ENCODE data around the gene ENSA.
A peak's percentile ranks its signal among the peaks of the same experiment; 100 is the strongest.

ENSA gene

DNA sequence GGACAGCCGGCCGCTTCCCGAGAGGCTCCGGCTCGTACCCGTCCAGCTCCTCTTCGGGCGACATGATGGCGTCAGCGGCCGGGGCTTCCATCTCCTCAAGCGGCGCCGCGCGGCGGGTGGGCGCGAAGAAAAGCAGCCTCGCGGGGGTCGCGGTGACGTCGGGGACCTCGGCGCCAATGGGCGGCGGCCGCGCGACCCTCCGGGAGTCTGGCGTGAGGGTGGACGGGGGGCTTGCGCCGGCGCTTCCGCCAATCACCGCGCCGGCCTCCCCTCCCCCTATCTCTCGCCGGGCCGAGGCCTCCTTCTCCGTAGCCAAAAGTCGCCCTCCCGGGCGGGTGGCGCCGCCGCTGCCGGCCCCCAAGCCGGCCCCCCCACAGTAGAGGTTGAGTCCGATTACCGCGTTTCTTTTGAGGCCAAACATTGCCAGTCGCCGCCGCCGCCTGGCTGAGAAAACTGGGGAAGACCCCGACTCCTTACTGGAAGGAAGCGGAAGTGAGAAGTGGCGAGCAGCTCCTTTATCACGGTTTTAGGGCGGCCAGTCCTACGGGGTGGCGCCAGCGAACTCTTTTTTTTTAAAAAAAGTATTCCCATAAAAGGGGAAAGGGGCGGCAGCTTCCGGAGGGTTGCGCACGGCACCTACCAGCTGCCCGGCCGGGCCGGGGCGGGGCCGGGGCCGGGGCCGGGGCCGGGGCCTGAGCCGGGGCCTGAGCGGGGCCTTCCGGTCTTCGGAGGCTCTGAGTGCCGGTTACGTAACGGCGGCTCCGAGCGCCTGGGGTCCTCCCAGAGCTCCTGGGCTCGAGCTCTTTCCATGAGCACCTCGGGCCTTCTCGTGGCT lies 50.1 kb downstream of the ENSA start, which contains the start of gene MCL1:
Gene MCL1 (minus strand): TSS at position 501 of the 835 bp plus-strand sequence. CDS start 80 bp downstream, at position 421.
- peak within 1 kb of the TSS; percentile 100 for H3K27ac ChIP-seq
- no peaks in the 10 kb centered on the region for H3K27me3 ChIP-seq
- peaks cover 33 to 40% of the 10 kb centered on the region in 2 experiments for H3K4me1 ChIP-seq (ENCODE audit: control insufficient read depth in 1 of 2, insufficient read depth in 1 of 2, low read depth in 1 of 2, low read length in 1 of 2)
- H3K36me3 ChIP-seq: peaks cover 49% of the 10 kb centered on the region
- H3K9me3 ChIP-seq: no peaks in the 10 kb centered on the region
- TF ChIP-seq, protein P1, sequence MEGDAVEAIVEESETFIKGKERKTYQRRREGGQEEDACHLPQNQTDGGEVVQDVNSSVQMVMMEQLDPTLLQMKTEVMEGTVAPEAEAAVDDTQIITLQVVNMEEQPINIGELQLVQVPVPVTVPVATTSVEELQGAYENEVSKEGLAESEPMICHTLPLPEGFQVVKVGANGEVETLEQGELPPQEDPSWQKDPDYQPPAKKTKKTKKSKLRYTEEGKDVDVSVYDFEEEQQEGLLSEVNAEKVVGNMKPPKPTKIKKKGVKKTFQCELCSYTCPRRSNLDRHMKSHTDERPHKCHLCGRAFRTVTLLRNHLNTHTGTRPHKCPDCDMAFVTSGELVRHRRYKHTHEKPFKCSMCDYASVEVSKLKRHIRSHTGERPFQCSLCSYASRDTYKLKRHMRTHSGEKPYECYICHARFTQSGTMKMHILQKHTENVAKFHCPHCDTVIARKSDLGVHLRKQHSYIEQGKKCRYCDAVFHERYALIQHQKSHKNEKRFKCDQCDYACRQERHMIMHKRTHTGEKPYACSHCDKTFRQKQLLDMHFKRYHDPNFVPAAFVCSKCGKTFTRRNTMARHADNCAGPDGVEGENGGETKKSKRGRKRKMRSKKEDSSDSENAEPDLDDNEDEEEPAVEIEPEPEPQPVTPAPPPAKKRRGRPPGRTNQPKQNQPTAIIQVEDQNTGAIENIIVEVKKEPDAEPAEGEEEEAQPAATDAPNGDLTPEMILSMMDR (IDR thresholded peaks at IDR 0.05): peak; percentile 66
- peak within 1 kb of the TSS; percentile 80 to 97 for H3K4me3 ChIP-seq (ENCODE audit: low read depth in 1 of 2, low read length in 1 of 2)

DNA sequence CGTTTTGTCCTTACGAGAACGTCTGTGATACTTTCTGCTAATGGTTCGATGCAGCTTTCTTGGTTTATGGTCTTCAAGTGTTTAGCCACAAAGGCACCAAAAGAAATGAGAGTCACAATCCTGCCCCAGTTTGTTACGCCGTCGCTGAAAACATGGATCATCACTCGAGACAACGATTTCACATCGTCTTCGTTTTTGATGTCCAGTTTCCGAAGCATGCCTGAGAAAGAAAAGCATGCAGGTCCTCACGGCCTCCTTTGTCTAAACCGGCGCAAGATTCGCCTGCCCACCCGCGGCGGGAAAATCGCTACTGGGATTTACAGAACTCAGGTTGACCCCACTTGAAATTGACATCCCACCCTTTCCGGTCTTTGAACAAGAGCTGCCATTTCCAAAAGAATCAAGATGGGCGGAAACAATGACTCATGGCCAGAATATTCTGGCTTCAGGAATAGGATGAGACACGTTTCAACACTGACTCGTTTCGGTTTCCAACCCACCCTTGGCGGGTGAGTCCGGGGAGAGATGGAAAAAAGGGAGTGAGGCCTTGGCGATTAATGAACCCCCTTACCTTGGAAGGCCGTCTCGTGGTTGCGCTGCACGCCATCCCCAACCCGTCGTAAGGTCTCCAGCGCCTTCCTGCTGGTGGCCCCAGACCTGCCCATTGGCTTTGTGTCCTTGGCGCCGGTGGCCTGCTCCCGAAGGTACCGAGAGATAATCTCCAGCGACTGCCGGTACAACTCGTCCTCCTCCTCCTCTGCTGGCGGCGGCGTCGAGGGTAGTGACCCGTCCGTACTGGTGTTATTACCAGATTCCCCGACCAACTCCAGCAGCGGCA lies 50.9 kb downstream of the ENSA start:
- Histone ChIP-seq H3K36me3 (peaks cover 57% of the 10 kb centered on the region), H3K27ac (peak overlapping the region; percentile 100), H3K27me3 (no peaks in the 10 kb centered on the region), H3K4me1 (ENCODE audit: control insufficient read depth in 1 of 2, insufficient read depth in 1 of 2, low read depth in 1 of 2, low read length in 1 of 2) (peaks cover 41 to 49% of the 10 kb centered on the region in 2 experiments), H3K4me3 (ENCODE audit: low read depth in 1 of 2, low read length in 1 of 2) (peak overlapping the region; percentile 80 to 97), H3K9me3 (no peaks in the 10 kb centered on the region)
- TF ChIP-seq, protein P1 (IDR thresholded peaks at IDR 0.05): no peak

DNA sequence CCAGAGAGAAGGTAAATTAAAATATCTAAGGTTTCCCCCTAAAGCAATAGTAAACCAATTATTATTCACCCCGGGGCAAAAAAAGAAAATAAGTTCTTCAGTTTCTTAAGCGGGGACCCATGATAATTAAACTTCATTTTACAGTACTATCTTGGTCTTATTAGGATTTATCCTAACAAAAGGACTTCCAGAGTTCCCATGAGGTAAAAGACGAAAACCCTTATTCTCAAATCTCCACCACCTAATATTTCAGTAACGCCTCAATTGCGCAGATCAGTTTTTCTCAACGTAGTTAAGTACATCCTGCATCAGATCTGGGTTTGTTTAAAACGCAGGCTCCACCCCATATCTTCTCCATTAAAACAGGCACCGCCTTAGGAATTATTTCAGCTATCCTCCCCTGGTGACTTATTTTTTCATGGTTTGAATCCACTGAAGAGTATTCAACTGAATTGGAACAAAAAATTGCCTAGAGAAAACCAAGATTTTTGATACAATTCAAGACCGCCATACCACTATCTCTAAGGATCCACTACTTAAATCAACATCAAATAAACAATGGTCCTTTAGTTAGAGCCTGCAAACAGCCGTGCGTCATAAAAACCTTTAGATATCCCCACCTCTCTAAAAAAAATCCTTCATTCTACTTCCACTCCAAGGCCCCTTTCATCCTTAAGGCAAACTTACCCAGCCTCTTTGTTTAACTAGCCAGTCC lies 51.7 kb downstream of the ENSA start:
- no peaks in the 10 kb centered on the region for H3K27me3 ChIP-seq
- peaks cover 65% of the 10 kb centered on the region for H3K36me3 ChIP-seq
- TF ChIP-seq, protein P1 (IDR thresholded peaks at IDR 0.05): no peak
- H3K9me3 ChIP-seq: no peaks in the 10 kb centered on the region
- H3K4me3 ChIP-seq (ENCODE audit: low read depth in 1 of 2, low read length in 1 of 2): peak overlapping the region; percentile 80 to 97
- H3K4me1 ChIP-seq (ENCODE audit: control insufficient read depth in 1 of 2, insufficient read depth in 1 of 2, low read depth in 1 of 2, low read length in 1 of 2): peaks cover 47 to 55% of the 10 kb centered on the region in 2 experiments
- H3K27ac ChIP-seq: peak overlapping the region; percentile 100

DNA sequence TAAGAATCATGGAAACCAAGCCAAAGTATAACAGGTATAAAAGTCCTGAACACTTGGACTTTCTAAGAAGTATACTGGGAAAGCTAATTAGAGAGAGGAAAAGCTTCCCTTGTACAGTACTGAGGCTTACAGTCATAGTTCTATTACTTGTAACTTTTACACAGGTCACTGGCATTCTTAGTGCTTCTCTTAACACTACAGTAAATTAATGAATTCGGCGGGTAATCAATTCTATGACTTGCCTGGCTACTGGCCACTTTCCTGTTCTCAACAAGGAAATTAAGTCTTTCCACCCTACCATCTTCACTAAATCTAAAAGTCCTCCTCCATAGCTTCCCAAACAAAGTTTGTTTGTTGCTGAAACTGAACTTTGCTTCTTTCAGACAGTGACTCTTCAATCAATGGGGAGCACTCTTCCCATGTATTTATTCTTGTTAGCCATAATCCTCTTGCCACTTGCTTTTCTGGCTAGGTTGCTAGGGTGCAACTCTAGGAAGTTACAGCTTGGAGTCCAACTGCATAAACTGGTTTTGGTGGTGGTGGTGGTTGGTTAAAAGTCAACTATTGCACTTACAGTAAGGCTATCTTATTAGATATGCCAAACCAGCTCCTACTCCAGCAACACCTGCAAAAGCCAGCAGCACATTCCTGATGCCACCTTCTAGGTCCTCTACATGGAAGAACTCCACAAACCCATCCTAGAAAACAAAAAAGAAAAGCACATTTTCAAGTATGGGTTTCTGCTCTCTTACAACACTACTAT lies 52.4 kb downstream of the ENSA start:
- TF ChIP-seq, protein P1 (IDR thresholded peaks at IDR 0.05): no peak
- H3K36me3 ChIP-seq: peaks cover 72% of the 10 kb centered on the region
- peaks cover 55 to 59% of the 10 kb centered on the region in 2 experiments for H3K4me1 ChIP-seq (ENCODE audit: control insufficient read depth in 1 of 2, insufficient read depth in 1 of 2, low read depth in 1 of 2, low read length in 1 of 2)

More for the DNA sequence above, 52.4 kb downstream of the ENSA start:
- Histone ChIP-seq H3K9me3 (no peaks in the 10 kb centered on the region), H3K4me3 (ENCODE audit: low read depth in 1 of 2, low read length in 1 of 2) (peak overlapping the region; percentile 80 to 97), H3K27ac (peak overlapping the region; percentile 100), H3K27me3 (no peaks in the 10 kb centered on the region)
